K562 (cell line): Measurements from ENCODE around the gene CBLL1. TPM values are rescaled to one million over a fixed set of nuclear protein-coding genes. Genes with fewer than 3 reads are reported as not detected.

Experiments
- ARID3B ChIP-seq: fragments of 250-450 bp; sonication (Bioruptor Pico); IDR thresholded peaks from 2 replicates; pipeline ENCODE4 v1.4.0; 2020; ENCODE audit warnings: borderline replicate concordance
- ARID4B ChIP-seq: sonication (generic); formaldehyde crosslinking; IDR thresholded peaks from 2 replicates; pipeline ENCODE4 v1.8.0; 2022; ENCODE audit warnings: mild to moderate bottlenecking, missing genetic modification reagents
- CREB3L1 ChIP-seq: fragments of 450-650 bp; IDR thresholded peaks from 2 replicates; pipeline ENCODE4 v1.6.1; 2014; ENCODE audit warnings: low read depth, mild to moderate bottlenecking, moderate library complexity, borderline replicate concordance
- GATAD2A ChIP-seq: fragments of 450-650 bp; IDR thresholded peaks from 2 replicates; pipeline ENCODE4 v1.6.1; 2017
- MBD1 ChIP-seq: fragments of 250-450 bp; sonication (Bioruptor Pico); IDR thresholded peaks from 2 replicates; pipeline ENCODE4 v1.8.0; 2022; ENCODE audit warnings: inconsistent platforms
- MEF2D ChIP-seq: conservative IDR thresholded peaks from 2 replicates; pipeline ENCODE4 v1.6.1; 2016; ENCODE audit warnings: low read depth, missing genetic modification characterization, missing compliant biosample characterization
- NCOA1 ChIP-seq: fragments of 450-650 bp; IDR thresholded peaks from 2 replicates; pipeline ENCODE4 v1.6.1; 2016; ENCODE audit warnings: low read depth
- POLR2H ChIP-seq: IDR thresholded peaks from 2 replicates; pipeline ENCODE4 v1.6.1; 2016; ENCODE audit warnings: missing genetic modification characterization, low read depth, mild to moderate bottlenecking, control low read depth, missing compliant biosample characterization, moderate library complexity
- PURB ChIP-seq: sonication (generic); formaldehyde crosslinking; IDR thresholded peaks from 2 replicates; pipeline ENCODE4 v1.9.0; 2021; ENCODE audit warnings: low read depth, mild to moderate bottlenecking, missing genetic modification reagents
- RAD51 ChIP-seq: fragments of 450-650 bp; IDR thresholded peaks from 2 replicates; pipeline ENCODE4 v1.7.1; 2016; ENCODE audit warnings: low read depth, mild to moderate bottlenecking, borderline replicate concordance
- WHSC1 ChIP-seq: IDR thresholded peaks from one replicate; pipeline ENCODE4 v1.6.1; 2012; ENCODE audit warnings: low read length, control low read depth, inconsistent platforms
- ZNF583 ChIP-seq: fragments of 250-450 bp; sonication (Bioruptor Pico); IDR thresholded peaks from 2 replicates; pipeline ENCODE4 v1.4.0; 2020
- ZNF780A ChIP-seq: fragments of 250-450 bp; sonication (Bioruptor Pico); IDR thresholded peaks from 2 replicates; pipeline ENCODE4 v1.5.0; 2021; ENCODE audit warnings: mild to moderate bottlenecking
- polyA plus RNA-seq, 8 experiments: library from polyadenylated mRNA; depleted of rRNA in 4 of 8; stranded (reverse) in 5 of 8; unstranded in 3 of 8; fragments of >200 nt; fragmentation: Nextera tagmentation in 2 of 8; fragmentation: Illumina TruSeq in 1 of 8; extraction: Ambion mirVana in 2 of 8; extraction: Trizol in 1 of 8; gene quantifications; 2 replicates each; pipeline versions ENCODE4 v1.2.1 to v1.2.3, GENCODE V29; 2011 to 2014; ENCODE audit warnings: inconsistent platforms in 1 of 8, missing spikeins in 1 of 8
- total RNA-seq, 7 experiments: library from RNA; depleted of rRNA in 6 of 7; stranded (reverse); fragments of >200 nt in 6 of 7; fragmentation: Illumina TruSeq in 2 of 7; extraction: Trizol in 2 of 7; gene quantifications; 2 replicates each; pipeline versions ENCODE4 v1.2.1 to v1.2.3, GENCODE V29; 2011 to 2021; ENCODE audit warnings: low replicate concordance in 1 of 7
- TF ChIP-seq, protein P1 (sequence below): fragments of 450-650 bp; formaldehyde crosslinking; IDR thresholded peaks from 2 replicates; pipeline ENCODE4 v1.4.0; 2020; ENCODE audit warnings: mild to moderate bottlenecking
- TF ChIP-seq, protein P2 (sequence below): fragments of 450-650 bp; formaldehyde crosslinking; IDR thresholded peaks from 2 replicates; pipeline ENCODE4 v1.4.0; 2022; ENCODE audit warnings: missing genetic modification characterization

Gene CBLL1
- total and polyA plus RNA-seq, 9 of the 15 experiments (the other 6 are each of a cell fraction or from before 2014, with no cell fraction given) = 14.7 to 67.9 (median 35.4) TPM

GRCh38 chr7:107744345-107744750 is 406 bp downstream of the CBLL1 start (continued):
- TF ChIP-seq ARID4B (peak; percentile 57; the same call in 1 of the 2 replicates), GATAD2A (no peak), NCOA1 (peak; percentile 48; the same call in 1 of the 2 replicates), PURB (CRISPR knock-in tag) (no peak), CREB3L1 (no peak), WHSC1 (no peak), ZNF583 (CRISPR knock-in tag) (no peak), RAD51 (no peak), POLR2H (tag) (no peak), MBD1 (CRISPR knock-in tag) (no peak), ZNF780A (no peak), ARID3B (0 out of 2 replicates have a peak, but pooled peaks have one; percentile 70), MEF2D (tag) (no peak)
- TF ChIP-seq, protein P1, sequence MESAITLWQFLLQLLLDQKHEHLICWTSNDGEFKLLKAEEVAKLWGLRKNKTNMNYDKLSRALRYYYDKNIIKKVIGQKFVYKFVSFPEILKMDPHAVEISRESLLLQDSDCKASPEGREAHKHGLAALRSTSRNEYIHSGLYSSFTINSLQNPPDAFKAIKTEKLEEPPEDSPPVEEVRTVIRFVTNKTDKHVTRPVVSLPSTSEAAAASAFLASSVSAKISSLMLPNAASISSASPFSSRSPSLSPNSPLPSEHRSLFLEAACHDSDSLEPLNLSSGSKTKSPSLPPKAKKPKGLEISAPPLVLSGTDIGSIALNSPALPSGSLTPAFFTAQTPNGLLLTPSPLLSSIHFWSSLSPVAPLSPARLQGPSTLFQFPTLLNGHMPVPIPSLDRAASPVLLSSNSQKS = no peak
- TF ChIP-seq, protein P2, sequence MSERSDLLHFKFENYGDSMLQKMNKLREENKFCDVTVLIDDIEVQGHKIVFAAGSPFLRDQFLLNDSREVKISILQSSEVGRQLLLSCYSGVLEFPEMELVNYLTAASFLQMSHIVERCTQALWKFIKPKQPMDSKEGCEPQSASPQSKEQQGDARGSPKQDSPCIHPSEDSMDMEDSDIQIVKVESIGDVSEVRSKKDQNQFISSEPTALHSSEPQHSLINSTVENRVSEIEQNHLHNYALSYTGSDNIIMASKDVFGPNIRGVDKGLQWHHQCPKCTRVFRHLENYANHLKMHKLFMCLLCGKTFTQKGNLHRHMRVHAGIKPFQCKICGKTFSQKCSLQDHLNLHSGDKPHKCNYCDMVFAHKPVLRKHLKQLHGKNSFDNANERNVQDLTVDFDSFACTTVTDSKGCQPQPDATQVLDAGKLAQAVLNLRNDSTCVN (CRISPR knock-in tag) = peak; percentile 26; the same call in 1 of the 2 replicates
